SK-N-SH (cell line): ENCODE results near the gene CTSA. TPM values are rescaled to one million over a fixed set of nuclear protein-coding genes. Genes with fewer than 3 reads are reported as not detected.
A peak's percentile ranks its signal among the peaks of the same experiment; 100 is the strongest.

Experiments used
- CTCF ChIA-PET: fragments of 300-600, 350-600 bp; formaldehyde crosslinking; extraction: SDS; loops from one replicate; lab custom pipeline; 2021; lab: Yijun Ruan, JAX
- POLR2A ChIA-PET: fragments of 350-600 bp; sonication (Branson Sonifier 250); formaldehyde crosslinking; extraction: SDS; loops from one replicate; lab custom pipeline; 2020; ENCODE audit warnings: antibody characterized with exemption, inconsistent platforms; lab: Yijun Ruan, JAX
- DNase-seq: peaks from one replicate; pipeline ENCODE4 v3.0.0; 2012
- H2AFZ ChIP-seq: fragments of 200-600 bp; sonication (generic); 2 replicates; pipeline ENCODE4 v1.8.1; 2016; ENCODE audit warnings: antibody characterized with exemption, mild to moderate bottlenecking, low read depth
- H3F3A ChIP-seq: fragments of 200-600 bp; sonication (generic); replicated peaks from 2 replicates; pipeline ENCODE3; 2016; ENCODE audit warnings: antibody characterized with exemption, mild to moderate bottlenecking; ENCODE audit not compliant: insufficient read depth
- H3K27ac ChIP-seq, 2 experiments: fragments of 200-500 bp in 1 of 2; fragments of 200-600 bp in 1 of 2; sonication (Bioruptor generic) in 1 of 2; sonication (generic), shearing (Covaris generic) in 1 of 2; 2 replicates each; pipeline versions ENCODE4 v1.5.1 to v1.6.1; 2014 to 2016; ENCODE audit warnings: low read depth in 2 of 2, inconsistent platforms in 1 of 2, low read length in 1 of 2, mild to moderate bottlenecking in 1 of 2, mixed read lengths in 1 of 2
- H3K27me3 ChIP-seq: fragments of 200-600 bp; sonication (generic), shearing (Covaris generic); 2 replicates; pipeline ENCODE4 v1.6.1; 2016; ENCODE audit warnings: mixed run types; ENCODE audit not compliant: insufficient read depth
- H3K36me3 ChIP-seq, 2 experiments: fragments of 200-500 bp in 1 of 2; fragments of 200-600 bp in 1 of 2; sonication (Bioruptor generic) in 1 of 2; sonication (generic) in 1 of 2; replicated peaks in 1 of 2; 2 replicates each; pipeline versions ENCODE3 to v1.5.1; 2014 to 2016; ENCODE audit warnings: low read length in 1 of 2, mild to moderate bottlenecking in 1 of 2; ENCODE audit not compliant: insufficient read depth in 2 of 2, control insufficient read depth in 1 of 2
- H3K4me1 ChIP-seq, 2 experiments: fragments of 200-500 bp in 1 of 2; fragments of 200-600 bp in 1 of 2; sonication (Bioruptor generic) in 1 of 2; sonication (generic), shearing (Covaris generic) in 1 of 2; 2 replicates each; pipeline versions ENCODE4 v1.5.1 to v1.6.1; 2014 to 2016; ENCODE audit warnings: low read depth in 1 of 2, low read length in 1 of 2, mixed run types in 1 of 2; ENCODE audit not compliant: insufficient read depth in 2 of 2, control insufficient read depth in 1 of 2
- H3K4me2 ChIP-seq: fragments of 200-600 bp; sonication (generic), shearing (Covaris generic); 2 replicates; pipeline ENCODE4 v1.6.1; 2017; ENCODE audit warnings: mixed run types
- H3K4me3 ChIP-seq, 2 experiments: fragments of 200-500 bp in 1 of 2; fragments of 200-600 bp in 1 of 2; sonication (Bioruptor generic) in 1 of 2; sonication (generic), shearing (Covaris generic) in 1 of 2; 2 replicates each; pipeline versions ENCODE4 v1.5.1 to v1.8.1; 2014 to 2016; ENCODE audit warnings: low read depth in 2 of 2, inconsistent platforms in 1 of 2, low read length in 1 of 2, mild to moderate bottlenecking in 1 of 2, mixed read lengths in 1 of 2, moderate library complexity in 1 of 2
- H3K79me2 ChIP-seq: fragments of 200-600 bp; sonication (generic); 2 replicates; pipeline ENCODE4 v1.8.1; 2017; ENCODE audit warnings: mild to moderate bottlenecking; ENCODE audit not compliant: insufficient read depth
- H3K9ac ChIP-seq: fragments of 200-600 bp; sonication (generic); 2 replicates; pipeline ENCODE4 v1.6.1; 2017; ENCODE audit warnings: mixed run types
- H3K9me2 ChIP-seq: fragments of 200-600 bp; sonication (generic); 2 replicates; pipeline ENCODE4 v1.6.1; 2017; ENCODE audit warnings: mixed run types
- H3K9me3 ChIP-seq: fragments of 200-600 bp; sonication (generic); 2 replicates; pipeline ENCODE4 v1.6.1; 2017; ENCODE audit warnings: mixed run types, mild to moderate bottlenecking, moderate library complexity
- H4K20me1 ChIP-seq: fragments of 200-600 bp; sonication (generic); 2 replicates; pipeline ENCODE4 v1.6.1; 2017; ENCODE audit warnings: mild to moderate bottlenecking, mixed run types; ENCODE audit not compliant: insufficient read depth
- ELF1 ChIP-seq: IDR thresholded peaks from 2 replicates; pipeline ENCODE4 v1.4.0; 2012
- FOSL2 ChIP-seq: IDR thresholded peaks from 2 replicates; pipeline ENCODE4 v1.4.0; 2012; ENCODE audit warnings: low read depth, mild to moderate bottlenecking, moderate library complexity, borderline replicate concordance
- GATA2 ChIP-seq: sonication (generic); formaldehyde crosslinking; IDR thresholded peaks from 2 replicates; pipeline ENCODE4 v1.5.0; 2020; ENCODE audit warnings: mild to moderate bottlenecking, missing genetic modification reagents
- MXI1 ChIP-seq: IDR thresholded peaks from 2 replicates; pipeline ENCODE4 v1.6.1; 2012; ENCODE audit warnings: mild to moderate bottlenecking, low read depth, low read length, improper control_type of control experiment
- POLR2AphosphoS5 ChIP-seq: IDR thresholded peaks from 2 replicates; pipeline ENCODE4 v1.6.1; 2012; ENCODE audit warnings: low read depth, low read length
- RAD21 ChIP-seq: IDR thresholded peaks from 2 replicates; pipeline ENCODE4 v1.6.1; 2012; ENCODE audit warnings: mild to moderate bottlenecking, low read length
- RCOR1 ChIP-seq: fragments of 150-350 bp; IDR thresholded peaks from 2 replicates; pipeline ENCODE4 v1.6.1; 2017; ENCODE audit warnings: antibody characterized with exemption, low read length
- RFX5 ChIP-seq: IDR thresholded peaks from 2 replicates; pipeline ENCODE4 v1.6.1; 2012; ENCODE audit warnings: mild to moderate bottlenecking, improper control_type of control experiment, low read length
- TAF1 ChIP-seq: IDR thresholded peaks from 2 replicates; pipeline ENCODE4 v1.6.1; 2012; ENCODE audit warnings: low read depth, mild to moderate bottlenecking, low read length, moderate library complexity, borderline replicate concordance
- TCF12 ChIP-seq: IDR thresholded peaks from 2 replicates; pipeline ENCODE4 v1.4.0; 2012
- USF2 ChIP-seq: fragments of 150-350 bp; IDR thresholded peaks from 2 replicates; pipeline ENCODE4 v1.6.1; 2017; ENCODE audit warnings: antibody characterized with exemption, low read length, low read depth, borderline replicate concordance
- YY1 ChIP-seq: IDR thresholded peaks from 2 replicates; pipeline ENCODE4 v1.4.0; 2012; ENCODE audit warnings: low read depth, mild to moderate bottlenecking
- ZBTB33 ChIP-seq: IDR thresholded peaks from 2 replicates; pipeline ENCODE4 v1.4.0; 2012; ENCODE audit warnings: low read depth, borderline replicate concordance
- WGBS: methylation state at CpG from one replicate; pipeline ENCODE4 v1.1.6; 2017; ENCODE audit warnings: low lambda C conversion rate; 5-methylcytosine and 5-hydroxymethylcytosine counted together
- polyA plus RNA-seq, 3 experiments: library from polyadenylated mRNA; depleted of rRNA; stranded (reverse); fragments of >200 nt; gene quantifications; 2 replicates each; pipeline ENCODE4 v1.2.3, GENCODE V29; 2012
- TF ChIP-seq, protein P1 (sequence below): fragments of 150-350 bp; IDR thresholded peaks from 2 replicates; pipeline ENCODE4 v1.6.1; 2016; ENCODE audit warnings: mild to moderate bottlenecking, low read depth, low read length
- TF ChIP-seq, protein P2 (sequence below): fragments of 200-600 bp; sonication (generic); IDR thresholded peaks from 2 replicates; pipeline ENCODE4 v1.6.1; 2017; ENCODE audit warnings: antibody characterized with exemption, mild to moderate bottlenecking, moderate library complexity
- TF ChIP-seq, protein P3 (sequence below): IDR thresholded peaks from 2 replicates; pipeline ENCODE4 v1.4.0; 2012; ENCODE audit warnings: low read depth, borderline replicate concordance

CTSA gene
- polyA plus RNA-seq, 1 of the 3 experiments (the other 2 are of a cell fraction) = 338 TPM

DNA sequence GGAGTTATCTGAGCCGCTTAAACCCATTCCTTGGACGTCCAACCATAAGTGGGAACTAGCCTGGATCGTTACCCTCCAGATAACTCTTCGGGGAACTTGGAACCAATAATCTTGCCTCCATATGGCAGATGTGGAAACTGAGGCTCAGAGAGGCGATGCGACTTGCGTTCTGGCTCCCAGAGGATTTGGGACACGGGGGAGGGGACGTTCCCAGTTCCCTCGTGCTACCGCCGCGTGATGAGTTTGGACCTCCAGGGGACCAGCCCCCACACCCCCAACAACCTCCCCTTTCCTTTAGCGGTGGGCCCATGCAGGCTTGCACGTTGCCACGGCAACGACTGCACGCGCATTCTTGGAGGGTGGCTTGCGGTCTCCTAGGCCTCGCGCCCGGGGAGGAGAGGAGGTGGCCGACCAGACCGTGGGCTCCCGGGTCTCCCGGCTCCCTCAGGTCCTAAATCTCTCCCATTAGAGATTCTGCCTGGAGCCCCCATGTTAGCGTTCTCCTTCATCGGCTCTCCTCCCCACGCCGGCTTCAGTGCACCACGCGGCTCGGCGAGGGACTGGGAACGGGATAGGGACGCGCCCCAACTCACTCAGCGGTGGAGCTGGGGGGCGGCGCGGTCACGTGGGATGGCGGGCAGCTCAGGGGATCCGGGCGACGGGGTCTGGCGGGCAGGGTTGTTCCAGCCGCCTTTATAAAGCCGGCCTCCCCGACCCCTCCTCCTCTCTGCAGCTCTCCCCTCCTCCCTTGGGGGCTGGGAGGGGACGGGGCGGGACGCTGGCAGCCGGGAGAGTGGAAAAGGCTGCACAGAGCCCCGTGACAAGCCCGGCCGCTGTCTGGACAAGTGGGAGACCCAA, 20.6 kb downstream of the CTSA start, which contains the start of gene PLTP (continued):
- TF ChIP-seq TCF12 (no peak), MXI1 (peak; percentile 86), TAF1 (no peak), YY1 (no peak; the same call in 1 of the 2 replicates), USF2 (no peak; the same call in 1 of the 2 replicates), RFX5 (no peak), FOSL2 (no peak), POLR2AphosphoS5 (peak; percentile 89), ZBTB33 (peak; percentile 10; the same call in 1 of the 2 replicates), RCOR1 (no peak), GATA2 (no peak)
- TF ChIP-seq, protein P1, sequence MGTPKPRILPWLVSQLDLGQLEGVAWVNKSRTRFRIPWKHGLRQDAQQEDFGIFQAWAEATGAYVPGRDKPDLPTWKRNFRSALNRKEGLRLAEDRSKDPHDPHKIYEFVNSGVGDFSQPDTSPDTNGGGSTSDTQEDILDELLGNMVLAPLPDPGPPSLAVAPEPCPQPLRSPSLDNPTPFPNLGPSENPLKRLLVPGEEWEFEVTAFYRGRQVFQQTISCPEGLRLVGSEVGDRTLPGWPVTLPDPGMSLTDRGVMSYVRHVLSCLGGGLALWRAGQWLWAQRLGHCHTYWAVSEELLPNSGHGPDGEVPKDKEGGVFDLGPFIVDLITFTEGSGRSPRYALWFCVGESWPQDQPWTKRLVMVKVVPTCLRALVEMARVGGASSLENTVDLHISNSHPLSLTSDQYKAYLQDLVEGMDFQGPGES = no peak

GRCh38 chr20:45912344-45912682, 21.2 kb downstream of the CTSA start:
- peak overlapping the region; percentile 95 for H2AFZ ChIP-seq
- H3K79me2 ChIP-seq = peaks cover 10% of the 10 kb centered on the region
- no peaks in the 10 kb centered on the region for H3K27me3 ChIP-seq
- peaks cover 7 to 8% of the 10 kb centered on the region in 2 experiments; a peak in 1 of 4 replicates for H3K4me1 ChIP-seq
- H3K4me3 ChIP-seq = peak overlapping the region; percentile 60 to 72
- H3K27ac ChIP-seq = peak overlapping the region; percentile 47 to 91
- H3K9me3 ChIP-seq = no peaks in the 10 kb centered on the region
- ChIA-PET POLR2A (interaction anchor here (0.6 to 3.2 kb wide), 5 partner anchors 8 to 30 kb away, joined by 3 to 46 read pairs (median 5); partner anchors contain the start of genes CTSA, NEURL2 and PCIF1), CTCF (interaction anchor here (1.1 kb wide), 1 partner anchor 22 kb away, joined by 4 read pairs; no protein-coding TSS in a partner anchor)
- DNase-seq = no peak
- TF ChIP-seq, protein P2, sequence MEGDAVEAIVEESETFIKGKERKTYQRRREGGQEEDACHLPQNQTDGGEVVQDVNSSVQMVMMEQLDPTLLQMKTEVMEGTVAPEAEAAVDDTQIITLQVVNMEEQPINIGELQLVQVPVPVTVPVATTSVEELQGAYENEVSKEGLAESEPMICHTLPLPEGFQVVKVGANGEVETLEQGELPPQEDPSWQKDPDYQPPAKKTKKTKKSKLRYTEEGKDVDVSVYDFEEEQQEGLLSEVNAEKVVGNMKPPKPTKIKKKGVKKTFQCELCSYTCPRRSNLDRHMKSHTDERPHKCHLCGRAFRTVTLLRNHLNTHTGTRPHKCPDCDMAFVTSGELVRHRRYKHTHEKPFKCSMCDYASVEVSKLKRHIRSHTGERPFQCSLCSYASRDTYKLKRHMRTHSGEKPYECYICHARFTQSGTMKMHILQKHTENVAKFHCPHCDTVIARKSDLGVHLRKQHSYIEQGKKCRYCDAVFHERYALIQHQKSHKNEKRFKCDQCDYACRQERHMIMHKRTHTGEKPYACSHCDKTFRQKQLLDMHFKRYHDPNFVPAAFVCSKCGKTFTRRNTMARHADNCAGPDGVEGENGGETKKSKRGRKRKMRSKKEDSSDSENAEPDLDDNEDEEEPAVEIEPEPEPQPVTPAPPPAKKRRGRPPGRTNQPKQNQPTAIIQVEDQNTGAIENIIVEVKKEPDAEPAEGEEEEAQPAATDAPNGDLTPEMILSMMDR = no peak
- no peak for TF ChIP-seq ELF1
- TF ChIP-seq, protein P3, sequence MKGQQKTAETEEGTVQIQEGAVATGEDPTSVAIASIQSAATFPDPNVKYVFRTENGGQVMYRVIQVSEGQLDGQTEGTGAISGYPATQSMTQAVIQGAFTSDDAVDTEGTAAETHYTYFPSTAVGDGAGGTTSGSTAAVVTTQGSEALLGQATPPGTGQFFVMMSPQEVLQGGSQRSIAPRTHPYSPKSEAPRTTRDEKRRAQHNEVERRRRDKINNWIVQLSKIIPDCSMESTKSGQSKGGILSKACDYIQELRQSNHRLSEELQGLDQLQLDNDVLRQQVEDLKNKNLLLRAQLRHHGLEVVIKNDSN = no peak
- TF ChIP-seq RAD21 = no peak
- no peaks in the 10 kb centered on the region for H3K9me2 ChIP-seq
- peak overlapping the region; percentile 84 for H3K9ac ChIP-seq
- H4K20me1 ChIP-seq = no peaks in the 10 kb centered on the region; the same call in 1 of the 2 replicates
- peaks cover 5 to 14% of the 10 kb centered on the region in 2 experiments for H3K36me3 ChIP-seq
- H3K4me2 ChIP-seq = peak overlapping the region; percentile 99
- 60% methylated on average over 4 of the region's 4 CpGs for WGBS
- H3F3A ChIP-seq = peaks cover 6% of the 10 kb centered on the region
